Islet precursor cell (in vitro differentiated cells): Measurements from ENCODE around the gene SH2D7.
"Not testable (repeated sequence)": the region's sequence is repeated elsewhere in the genome, so short reads cannot be mapped to it uniquely, and the experiment has no call there.

Experiments
- DNase-seq: peaks from one replicate; pipeline ENCODE4 v3.0.0-alpha.2; 2018

Gene SH2D7

GRCh38 chr15:78146425-78147154 is 54.2 kb downstream of the SH2D7 start:
- no peak for DNase-seq

- DNase-seq = no peak
Measured at GRCh38 chr15:78147566-78147965, 55.2 kb downstream of the SH2D7 start.

- DNase-seq = no peak
Measured at GRCh38 chr15:78148392-78149067, 56.2 kb downstream of the SH2D7 start.

- peak; percentile 99 for DNase-seq
Measured at GRCh38 chr15:78149068-78149804, 56.9 kb downstream of the SH2D7 start, which contains the start of gene IDH3A. TSS of gene IDH3A (plus strand) at chr15:78149362. CDS start at chr15:78149404, 42 bp downstream.

GRCh38 chr15:78149805-78150751 is 57.7 kb downstream of the SH2D7 start:
- no peak for DNase-seq

- DNase-seq = not testable (repeated sequence)
Measured at GRCh38 chr15:78151075-78151474, 58.7 kb downstream of the SH2D7 start.
